ENCODE data around the gene GPR37.

The GPR37 gene

DNA sequence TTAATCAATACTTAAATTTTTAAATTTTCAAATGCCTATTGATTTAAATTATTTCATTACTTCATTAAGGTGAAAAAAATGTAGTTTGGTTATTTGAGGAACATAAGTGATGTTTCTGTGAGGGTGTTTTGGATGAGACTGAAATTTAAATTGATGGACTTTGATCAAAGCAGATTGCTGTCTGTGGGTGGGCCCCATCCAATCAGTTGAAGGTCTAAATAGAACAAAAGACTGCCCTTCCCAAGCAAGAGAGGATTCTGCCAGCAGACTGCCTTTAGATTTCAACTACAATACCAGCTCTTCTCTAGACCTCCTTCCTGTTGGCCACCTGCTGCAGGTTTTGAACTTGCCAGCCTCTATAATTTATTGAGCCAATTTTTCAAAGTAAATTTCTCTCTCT, 14.5 kb upstream of the GPR37 start:
- no peak for DNase-seq

DNA sequence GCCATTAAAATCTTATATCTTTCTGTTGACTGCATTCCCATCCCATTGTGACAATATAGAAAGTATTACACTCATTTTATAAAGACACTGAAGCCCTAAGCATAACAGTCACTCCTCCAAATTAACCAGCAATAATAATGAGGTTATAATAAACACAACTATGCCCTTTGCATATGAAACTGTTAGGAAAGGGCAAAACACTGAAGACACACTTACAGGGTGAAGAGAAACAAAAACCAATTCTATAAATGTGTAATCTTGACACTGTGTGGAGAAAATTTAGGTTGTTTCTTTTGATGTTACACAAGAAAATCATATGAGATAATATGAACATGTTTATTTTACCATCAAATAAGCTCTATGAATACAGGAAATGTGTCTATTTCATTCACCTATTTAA, 14.0 kb upstream of the GPR37 start:
- DNase-seq = no peak

DNA sequence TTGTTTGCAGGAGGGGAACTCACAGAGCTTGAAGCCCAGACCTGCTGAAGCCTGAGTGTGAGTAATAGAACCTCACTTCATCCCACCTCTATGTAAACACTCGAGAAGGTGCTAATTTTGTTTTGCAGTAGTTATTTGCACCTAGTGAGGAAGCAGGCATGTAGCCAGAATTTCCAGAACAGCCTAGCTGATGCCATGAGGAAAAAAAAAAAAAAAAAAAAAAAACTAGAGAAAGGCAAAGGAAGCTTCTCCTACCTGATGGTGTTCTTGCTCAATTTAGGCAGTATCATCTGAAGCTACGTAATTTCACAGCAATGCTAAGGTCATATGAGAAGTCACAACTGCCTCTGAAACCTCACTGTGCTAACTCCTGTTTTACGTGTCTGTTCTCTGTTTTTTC, 13.6 kb upstream of the GPR37 start:
- no peak for DNase-seq

DNA sequence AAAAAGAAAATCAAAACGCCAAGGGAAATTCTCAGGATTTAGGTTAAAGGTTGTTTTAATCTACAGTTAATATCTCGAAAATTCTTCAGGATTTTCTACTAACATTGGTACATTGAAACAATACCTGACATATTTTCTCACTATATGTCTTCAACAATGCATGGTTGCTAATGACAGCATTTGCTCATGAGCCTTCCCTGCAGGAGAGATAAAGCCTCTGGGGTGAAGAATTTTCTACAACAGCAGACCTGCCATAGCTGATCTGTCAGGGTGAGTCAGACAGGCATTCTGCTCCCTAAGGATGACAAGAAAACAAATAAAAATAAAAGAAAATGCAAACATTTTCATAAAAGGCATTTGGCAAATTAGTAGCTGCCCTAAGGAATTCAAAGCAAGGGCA, 11.7 kb upstream of the GPR37 start:
- no peak for DNase-seq

DNA sequence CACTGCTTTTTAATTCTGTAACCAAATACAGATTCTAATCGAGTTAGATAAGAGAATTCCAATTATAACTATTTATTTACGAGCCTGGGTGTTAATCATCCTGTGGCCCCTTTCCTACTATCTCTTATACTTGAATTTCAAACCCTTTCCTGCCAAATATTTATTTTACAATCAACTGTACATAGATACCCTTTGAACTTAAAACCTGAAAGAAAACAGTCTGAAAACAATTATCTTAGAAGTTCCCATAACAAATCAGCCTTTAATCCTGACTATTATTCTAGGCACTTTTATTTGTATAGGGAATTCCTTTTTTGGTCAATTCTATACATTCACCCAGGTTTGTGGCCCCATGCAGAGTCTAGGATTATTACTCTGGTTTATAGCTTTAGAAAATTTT, 10.6 kb upstream of the GPR37 start:
- no peak for DNase-seq

DNA sequence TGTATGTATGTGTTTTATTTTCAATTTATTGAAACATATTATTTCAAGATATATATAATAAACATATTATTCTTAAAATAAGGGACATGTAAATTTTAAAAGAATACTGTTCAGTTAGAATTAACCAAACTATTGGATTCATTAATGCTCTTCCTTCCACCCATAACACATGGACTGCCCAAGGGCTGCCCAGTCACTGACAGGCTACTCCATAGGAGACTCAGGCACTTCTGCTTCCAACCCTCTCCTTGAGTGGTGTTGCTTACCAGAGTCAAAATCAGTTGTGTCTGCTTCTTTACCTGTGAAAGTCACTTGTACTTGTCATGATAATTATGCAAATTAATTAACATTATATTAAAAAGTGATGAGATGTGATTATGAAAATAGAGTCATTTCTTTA, 9.8 kb upstream of the GPR37 start:
- no peak for DNase-seq

DNA sequence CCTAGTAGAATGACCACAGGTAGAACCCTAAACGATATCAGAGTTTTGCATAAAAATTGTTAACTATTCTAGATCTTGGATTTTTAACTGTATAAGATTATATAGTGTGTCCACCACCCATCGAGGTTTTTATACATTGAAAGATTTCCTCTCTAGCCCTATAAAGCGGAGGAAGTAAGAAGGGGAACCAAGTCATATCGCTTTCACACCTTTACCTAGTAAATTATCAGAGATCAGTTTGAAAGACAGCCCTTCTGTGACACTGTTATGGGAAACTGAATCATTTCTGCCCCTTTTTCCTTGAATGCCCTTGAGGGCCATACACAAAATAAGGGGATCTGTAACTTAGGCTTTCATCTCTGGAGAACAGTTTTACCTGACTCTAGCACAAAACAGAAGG, 8.3 kb upstream of the GPR37 start:
- DNase-seq = no peak

DNA sequence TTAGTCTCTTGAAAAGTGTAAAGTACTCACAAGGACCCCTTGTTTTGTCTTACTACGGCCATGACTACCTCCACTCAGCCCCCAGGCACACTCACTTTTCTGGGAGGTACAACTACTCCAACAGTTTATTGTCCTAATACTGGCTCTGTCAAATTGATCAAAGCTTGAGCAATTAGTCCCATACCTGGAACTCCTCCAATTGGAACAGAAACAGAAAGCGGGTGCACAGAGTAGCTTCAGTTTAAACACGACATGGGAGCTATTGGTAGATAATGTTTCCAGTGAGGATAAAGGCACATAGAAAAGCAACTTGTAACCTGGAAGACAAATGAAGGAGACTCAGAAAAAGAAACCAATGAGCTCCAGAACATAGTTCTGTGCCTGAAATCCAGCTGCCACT, 7.7 kb upstream of the GPR37 start:
- DNase-seq = no peak

DNA sequence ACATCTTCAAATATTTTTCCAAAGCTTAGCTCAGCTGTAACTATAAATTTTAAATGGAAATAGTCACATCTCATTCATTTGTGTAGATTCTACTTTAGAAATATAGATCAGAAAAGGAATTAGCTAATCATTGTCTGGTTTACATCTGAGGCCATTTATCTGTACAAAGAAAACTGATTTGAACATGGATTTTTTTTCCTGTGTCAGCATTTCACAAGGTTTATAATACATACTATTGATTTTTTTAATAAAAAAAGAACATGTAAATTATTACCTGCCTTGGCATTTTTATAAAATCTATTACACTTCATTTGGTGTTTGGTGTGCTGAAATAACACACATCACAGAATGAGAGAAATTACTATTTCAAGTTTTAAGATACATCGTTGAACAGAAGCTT, 3.5 kb upstream of the GPR37 start:
- DNase-seq = no peak

DNA sequence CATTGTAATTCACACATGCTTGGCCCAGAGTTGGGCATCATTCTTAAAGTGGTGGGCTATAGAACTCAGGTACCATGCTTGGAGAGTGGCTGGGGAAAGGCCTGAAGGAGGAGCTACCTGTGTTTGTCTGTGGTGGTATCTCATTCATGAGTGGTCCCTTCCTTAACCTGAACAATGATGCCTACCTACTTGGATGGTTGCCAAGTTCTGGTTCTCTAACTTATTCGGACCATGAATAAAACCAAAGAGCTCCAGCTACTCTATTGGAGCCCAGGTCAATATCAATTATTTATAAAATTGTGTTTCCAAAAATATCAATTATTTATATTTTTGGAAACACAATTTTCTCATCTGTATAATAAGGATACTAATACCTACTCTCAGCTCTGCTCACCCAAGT, 2.9 kb upstream of the GPR37 start:
- DNase-seq = no peak

DNA sequence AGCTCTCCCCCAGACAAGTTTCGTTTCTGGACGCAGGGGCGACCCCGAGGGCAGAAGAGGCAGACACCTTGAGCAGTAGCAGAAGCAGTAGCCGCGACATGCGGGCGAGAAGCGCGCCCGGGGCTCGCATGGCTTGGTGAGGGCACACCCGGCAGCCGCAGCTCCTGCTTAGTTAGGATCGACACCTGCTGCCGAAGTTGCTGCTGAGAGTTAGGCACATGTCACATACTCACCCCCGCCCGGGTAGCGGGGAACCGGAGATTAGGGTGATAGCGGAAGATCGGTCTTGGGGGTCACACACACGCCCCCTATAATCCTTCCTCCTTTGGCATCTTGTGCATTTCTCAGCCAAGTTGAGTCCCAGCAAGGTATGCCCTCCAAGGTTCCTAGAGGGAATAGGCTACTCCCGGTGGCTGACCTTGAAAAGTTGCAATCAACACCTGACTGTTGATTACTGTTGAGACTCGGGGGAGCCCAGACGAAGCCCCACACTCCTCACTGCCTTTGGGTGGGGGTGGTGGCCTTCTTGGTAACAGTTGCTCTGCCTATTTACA, 668 bp downstream of the GPR37 start:
- peak; percentile 30 for DNase-seq

DNA sequence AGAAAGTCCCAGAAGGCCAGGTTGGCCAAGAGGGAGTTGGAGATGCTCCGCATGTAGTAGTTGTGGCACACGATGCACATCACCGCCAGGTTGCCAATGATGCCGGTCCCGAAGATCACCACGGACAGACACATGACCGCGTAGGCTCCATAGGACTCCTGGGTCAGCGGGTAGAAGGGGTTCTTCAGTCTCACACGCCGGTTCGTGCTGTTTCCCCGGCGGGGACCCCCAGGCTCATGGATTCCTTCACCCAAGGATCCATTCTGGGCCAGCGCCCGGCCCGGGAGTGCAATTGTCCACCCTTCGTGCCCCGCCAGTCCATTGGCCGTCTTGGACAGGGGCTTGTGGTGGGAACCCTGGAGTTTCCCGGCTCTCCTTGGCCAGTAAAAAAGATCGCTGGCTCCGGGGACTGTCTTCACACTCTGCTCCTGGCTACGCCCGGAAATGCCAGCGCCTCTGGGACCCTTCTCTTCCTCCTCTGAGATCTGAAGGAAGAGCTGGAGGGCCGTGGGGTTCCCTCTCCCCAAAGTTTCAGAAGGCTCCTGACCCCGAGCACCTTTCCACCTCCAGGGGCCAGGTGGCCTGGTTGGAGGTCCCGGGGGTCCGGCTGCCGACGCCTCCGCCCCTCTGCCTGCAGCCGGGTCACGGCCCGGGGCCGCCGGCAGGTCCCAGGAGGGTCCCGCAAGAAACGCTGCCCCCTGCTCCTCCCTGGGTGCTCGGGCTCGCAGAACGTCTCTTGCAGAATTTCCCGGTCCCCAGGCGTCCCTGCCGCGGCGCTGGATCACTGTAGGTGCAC, 1.3 kb downstream of the GPR37 start:
- DNase-seq = no peak

DNA sequence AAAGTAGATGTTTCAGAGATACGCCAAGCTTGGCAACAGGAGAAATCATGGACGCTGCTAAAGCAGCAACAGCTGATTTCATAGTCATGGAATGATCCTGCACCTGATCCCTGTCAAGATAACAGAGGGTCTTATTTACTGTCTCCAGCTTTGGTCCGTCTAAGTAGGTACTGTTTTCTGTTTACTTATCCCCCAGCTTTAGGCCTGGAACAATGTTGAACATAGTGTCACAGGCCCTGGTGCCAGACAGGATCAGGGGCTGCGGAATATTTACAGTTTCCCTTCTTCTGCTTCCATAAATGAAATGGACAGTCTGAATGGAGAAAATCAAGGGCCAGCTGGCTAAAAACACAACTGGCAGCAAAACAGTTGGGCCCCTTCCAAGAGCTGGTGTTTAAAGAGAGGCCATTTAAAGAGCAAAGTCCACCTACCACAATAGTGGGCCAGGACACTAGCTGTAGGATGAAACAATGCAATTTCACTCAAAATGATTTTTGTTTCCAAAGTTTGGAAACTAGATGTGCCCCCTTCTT, 2.9 kb downstream of the GPR37 start:
- DNase-seq = no peak

DNA sequence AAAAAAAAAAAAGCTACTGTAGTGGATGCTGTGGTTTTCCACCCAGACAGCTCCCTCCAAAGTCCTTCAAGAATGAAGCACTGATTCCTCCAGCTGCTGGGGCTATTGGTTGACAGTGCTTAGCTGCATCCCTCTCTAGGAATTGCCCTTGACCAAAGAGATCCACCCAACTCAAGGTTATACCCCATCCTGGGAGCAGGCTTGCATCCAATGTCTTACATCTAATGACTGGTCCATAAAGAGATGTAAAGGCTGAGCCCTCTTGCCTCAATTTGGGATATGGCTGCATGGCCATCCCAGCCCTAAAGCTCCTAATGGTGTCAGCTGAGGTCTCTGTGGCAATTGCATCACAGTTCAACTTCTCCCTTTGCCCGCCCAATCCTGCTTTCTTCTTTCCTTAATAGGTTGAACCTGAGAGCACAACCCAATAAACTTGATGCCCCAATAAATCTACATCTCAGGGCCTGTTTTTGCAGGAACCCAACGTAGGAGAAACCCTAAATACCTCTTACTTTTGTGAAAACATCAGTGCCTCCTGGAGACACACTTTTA, 4.4 kb downstream of the GPR37 start:
- DNase-seq = no peak

DNA sequence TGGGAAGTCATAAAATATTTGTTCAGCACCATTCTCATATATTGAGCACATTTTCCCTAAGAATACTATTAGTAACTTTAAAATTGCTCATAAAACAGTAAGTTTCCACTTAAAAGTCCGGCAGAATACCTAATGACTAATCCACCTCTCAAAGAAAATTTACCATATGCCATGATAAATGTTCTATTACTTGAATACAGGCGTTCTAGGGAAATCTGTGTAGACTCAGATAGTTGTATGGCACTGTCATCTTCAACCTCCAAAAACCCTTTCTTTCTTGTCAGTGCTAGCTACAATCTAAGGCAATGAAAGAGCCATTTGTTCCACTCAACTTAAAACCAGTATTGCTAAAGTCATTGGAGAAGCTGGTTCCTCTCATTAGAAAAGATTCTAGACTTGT, 7.3 kb downstream of the GPR37 start:
- no peak for DNase-seq

DNA sequence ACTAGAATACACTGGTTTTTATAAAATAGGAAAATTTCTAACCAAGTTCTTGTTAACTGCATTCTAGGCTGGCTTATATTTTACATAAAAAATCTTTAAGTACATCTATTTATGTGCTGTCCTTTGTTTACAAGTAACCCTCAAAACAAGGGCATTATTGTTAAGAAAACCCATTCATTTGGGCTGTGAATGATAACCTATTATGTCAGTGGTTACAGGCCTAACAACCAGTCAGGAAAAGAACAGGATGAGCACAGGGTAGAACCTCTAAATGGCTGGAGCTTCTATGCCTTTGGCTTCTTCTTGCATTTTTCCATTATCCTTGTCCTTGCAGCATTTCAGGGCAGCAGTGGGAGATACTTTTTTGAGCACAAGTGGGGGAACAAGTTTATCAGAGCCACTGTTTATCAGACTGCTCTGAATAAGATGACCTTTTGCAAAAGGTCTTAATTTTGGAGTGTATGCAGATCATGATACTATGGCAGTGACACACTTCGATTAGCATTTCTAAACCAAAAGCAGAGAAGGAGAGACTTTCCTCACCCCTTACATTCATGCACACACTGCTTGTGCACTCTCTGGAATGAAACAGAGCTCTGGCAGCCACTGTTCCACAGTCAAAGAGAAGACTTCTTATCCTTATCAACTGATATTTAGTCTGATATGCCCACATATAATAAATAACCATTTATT, 10.9 kb downstream of the GPR37 start:
- DNase-seq = no peak

DNA sequence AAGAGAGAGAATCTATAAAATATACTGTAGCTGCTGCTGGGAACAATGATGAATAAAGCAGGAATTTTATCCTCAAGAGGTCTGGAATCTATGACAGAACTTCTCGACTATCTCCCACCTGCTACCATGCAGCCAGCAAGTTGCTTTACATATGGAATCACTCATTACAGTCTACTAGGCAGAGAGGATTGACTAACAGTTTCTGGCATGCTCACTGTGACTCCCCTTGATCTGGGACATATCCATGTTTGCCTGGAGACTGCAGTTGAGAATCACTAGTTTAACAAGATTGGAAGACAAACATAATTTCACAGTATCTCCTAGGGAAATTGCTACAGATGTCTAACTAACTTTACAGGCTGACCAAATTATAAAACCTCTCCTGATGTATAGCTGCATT, 13.3 kb downstream of the GPR37 start:
- no peak for DNase-seq

DNA sequence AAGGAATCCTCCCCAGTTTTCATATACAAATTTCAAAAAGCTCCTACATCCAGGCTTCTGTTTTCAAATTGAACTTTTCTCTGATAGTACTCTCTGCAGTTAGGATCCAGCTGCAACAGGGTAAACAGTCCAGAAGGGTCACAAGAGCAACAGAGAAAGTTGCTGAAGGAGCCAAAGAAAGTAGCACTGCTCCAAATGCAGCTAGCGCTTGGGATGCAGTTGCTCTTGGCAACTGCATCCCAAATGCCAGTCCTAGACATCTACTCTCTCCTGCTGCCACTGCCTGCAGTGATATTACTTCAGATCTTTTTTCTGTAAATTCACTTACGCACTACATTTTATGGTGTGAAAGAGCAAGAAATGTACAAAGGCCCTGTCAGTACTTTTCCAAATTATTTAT, 14.6 kb downstream of the GPR37 start:
- no peak for DNase-seq

DNA sequence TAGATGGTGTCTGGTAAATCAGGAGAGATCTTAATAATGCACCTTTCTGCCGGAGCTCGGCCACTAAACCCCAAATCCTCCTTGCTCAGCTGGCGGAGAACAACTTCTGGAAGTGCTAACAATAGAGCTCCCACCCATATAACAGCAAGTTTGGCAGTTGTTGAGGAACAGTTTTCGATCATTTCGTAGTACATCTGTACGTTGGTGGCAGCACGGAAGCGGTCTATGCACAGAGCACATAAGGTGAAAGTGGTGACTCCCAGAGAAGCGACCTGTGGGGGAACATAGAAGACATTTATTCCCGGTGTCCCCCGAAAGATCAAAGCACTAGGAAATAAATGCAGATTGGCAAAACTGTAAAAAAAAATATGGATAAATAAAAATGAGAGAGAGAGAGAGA, 18.5 kb downstream of the GPR37 start:
- no peak for DNase-seq

DNA sequence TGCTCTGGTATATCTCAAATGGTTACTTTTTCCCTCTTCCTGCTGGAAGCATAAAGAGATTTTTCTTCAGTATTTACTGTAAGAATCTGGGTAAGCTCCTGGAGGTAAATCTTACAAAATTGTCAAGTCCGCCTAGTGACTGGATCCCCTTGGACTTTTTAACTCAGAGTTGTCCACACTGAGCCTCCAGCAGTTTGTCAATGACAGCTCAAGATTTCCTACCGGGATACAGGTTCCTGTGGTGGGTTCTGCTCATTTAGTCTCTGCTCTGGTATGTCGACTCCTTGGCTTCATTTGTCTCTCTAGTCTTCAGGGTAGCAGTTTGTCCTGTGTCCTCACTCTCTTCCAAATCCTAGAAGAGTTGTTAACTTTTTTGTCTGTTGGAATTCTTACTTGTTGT, 27.0 kb downstream of the GPR37 start:
- no peak for DNase-seq

DNA sequence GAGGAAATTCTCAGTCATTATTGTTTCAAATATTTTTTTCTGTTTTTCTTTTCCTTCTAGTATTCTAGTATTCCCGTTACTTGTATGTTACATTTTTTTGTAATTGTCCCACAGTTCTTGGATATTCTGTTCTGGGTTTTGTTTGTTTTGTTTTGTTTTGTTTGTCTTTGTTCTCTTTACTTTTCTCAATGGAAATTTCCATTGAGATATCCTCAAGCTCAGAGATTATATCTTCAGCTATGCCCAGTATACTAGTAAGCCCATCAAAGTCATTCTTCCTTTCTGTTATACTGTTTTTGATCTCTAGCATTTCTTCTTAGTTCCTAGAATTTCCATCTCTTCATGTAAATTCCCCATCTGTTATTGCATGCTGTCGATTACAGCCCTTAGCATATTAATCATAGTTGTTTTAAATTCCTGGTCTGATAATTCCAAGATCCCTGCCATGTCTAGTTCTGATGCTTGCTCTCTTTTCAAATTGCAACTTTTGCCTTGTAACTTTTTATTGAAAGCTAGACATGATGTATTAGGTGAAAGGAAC, 27.8 kb downstream of the GPR37 start:
- no peak for DNase-seq

DNA sequence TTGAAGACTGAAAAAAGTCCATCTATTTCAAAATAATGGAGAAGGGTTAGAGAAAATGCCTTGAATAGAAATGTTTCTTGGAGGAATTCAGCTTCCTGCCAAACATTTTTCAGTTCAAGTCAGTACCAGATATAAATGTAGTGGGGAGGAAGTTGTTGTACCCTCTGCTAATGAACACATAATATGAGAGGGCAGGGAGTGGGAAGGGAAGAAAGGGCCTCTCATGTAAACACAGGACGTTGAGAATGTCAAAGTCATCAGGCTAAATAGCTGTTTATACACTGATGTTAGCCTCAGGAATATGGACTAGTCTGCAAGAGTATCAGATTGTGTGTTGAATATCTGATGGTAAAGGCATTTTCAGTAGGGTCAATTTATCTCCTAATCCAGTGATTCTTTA, 37.0 kb downstream of the GPR37 start:
- DNase-seq = no peak

DNA sequence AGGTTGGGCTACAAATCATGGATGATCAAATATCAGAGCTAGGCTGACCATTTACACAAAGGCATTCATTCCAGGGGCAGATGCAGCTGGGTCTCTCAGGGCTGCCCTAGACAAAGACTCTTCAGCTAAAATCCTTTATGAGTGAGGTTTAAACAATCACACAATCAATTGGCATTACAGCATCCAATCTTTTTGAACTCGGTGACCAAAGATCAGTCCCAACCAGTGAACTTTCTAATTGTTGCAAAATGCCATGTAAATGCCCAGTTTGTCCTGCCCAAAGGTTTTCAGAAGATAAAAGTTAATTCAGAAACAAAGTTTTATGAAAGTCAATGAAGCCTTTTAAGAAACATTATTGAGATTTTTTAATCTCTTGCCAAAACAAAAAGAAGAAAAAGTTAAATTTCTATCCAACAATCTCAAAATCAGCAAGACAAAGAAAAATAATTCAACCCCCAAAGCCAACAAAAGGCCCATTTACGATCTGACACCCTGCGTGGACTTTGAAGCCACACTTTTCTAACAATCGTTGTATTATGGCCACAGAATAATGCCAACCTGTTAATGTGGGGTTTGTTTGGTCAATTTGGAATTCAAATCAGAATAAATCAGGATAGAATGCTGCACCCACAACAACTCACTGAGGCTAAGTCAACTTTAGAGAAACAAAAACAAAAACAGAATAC, 40.9 kb downstream of the GPR37 start:
- DNase-seq = no peak

All from left hindlimb (tissue), 1 donor.